Measurements from ENCODE around the gene MAP3K3. TPM values are rescaled to one million over a fixed set of nuclear protein-coding genes. Genes with fewer than 3 reads are reported as not detected.
A peak's percentile ranks its signal among the peaks of the same experiment; 100 is the strongest.

MAP3K3 gene
- total RNA-seq, 4 donors from 2014 or later: 21.8 to 58.7 (median 29.7) TPM

DNA sequence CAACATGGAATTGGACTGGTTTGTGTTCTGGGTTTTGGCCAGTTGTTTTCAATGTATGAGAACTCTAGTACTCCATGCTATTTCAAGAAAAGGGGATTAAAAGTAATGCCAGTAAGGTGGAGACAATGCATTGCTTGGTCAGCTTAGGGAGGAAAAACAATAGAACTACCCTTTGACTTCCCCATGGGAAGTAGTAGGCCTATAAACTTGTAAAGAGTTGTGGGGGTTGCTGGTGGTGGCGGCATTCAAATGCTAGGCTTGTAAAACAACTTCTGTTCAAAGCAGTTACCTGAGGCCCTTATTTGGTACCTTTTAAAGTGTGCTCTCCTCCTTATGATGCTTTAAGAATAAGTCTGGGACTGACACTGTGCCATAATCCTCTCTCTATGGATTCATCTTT is 9.4 kb downstream of the MAP3K3 start:
- Histone ChIP-seq H3K9me3 (no peaks in the 10 kb centered on the region), H3K36me3 (peaks cover 0 to 15% of the 10 kb centered on the region in 2 donors), H3K4me1 (peaks cover 47 to 83% of the 10 kb centered on the region in 2 donors), H3K4me3 (no peak overlapping the region), H3K27ac (peak overlapping the region in 1 of 4 donors; percentile 7), H3K27me3 (no peaks in the 10 kb centered on the region)
- in situ Hi-C loops (cut with MboI; ENCODE audit: low sequenced_read_pairs in 4 of 4): no loop called here
- TF ChIP-seq, protein P1, sequence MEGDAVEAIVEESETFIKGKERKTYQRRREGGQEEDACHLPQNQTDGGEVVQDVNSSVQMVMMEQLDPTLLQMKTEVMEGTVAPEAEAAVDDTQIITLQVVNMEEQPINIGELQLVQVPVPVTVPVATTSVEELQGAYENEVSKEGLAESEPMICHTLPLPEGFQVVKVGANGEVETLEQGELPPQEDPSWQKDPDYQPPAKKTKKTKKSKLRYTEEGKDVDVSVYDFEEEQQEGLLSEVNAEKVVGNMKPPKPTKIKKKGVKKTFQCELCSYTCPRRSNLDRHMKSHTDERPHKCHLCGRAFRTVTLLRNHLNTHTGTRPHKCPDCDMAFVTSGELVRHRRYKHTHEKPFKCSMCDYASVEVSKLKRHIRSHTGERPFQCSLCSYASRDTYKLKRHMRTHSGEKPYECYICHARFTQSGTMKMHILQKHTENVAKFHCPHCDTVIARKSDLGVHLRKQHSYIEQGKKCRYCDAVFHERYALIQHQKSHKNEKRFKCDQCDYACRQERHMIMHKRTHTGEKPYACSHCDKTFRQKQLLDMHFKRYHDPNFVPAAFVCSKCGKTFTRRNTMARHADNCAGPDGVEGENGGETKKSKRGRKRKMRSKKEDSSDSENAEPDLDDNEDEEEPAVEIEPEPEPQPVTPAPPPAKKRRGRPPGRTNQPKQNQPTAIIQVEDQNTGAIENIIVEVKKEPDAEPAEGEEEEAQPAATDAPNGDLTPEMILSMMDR (IDR thresholded peaks at IDR 0.05 in 4 of 5, conservative IDR thresholded peaks at IDR 0.05 in 1 of 5): no peak
- no peak for TF ChIP-seq POLR2A (IDR thresholded peaks at IDR 0.05)
- DNase-seq: no peak
- no peak for ATAC-seq
- intact Hi-C loops (cut with DNase I; ENCODE audit: low total_unique reads): no loop called here

DNA sequence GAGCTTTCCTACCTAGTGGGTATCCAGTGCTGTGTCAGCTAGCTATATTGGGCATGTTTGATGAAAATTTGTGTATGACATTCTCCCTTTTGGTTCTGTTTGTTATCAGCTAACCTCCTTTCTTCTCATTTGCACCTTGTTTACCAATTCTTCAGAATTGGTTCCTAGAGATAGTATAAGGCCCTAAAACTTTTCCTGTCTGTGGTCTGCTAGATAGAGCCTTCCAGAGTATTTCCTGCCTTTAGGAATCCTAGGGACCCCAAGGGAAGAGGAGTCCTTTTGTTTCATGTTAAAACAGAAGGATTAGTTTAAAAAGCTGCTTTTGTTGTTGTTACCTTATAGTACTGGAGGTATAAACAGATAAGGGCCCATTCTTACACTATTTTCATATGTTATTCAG is 11.5 kb downstream of the MAP3K3 start:
- Histone ChIP-seq H3K4me3 (no peak overlapping the region), H3K4me1 (peaks cover 36 to 68% of the 10 kb centered on the region in 2 donors), H3K9me3 (no peaks in the 10 kb centered on the region), H3K27me3 (no peaks in the 10 kb centered on the region), H3K27ac (peak overlapping the region; percentile 32 to 60 (median 55)), H3K36me3 (peaks cover 0 to 23% of the 10 kb centered on the region in 2 donors)
- no peak for TF ChIP-seq POLR2A (IDR thresholded peaks at IDR 0.05)
- TF ChIP-seq, protein P1 (IDR thresholded peaks at IDR 0.05 in 4 of 5, conservative IDR thresholded peaks at IDR 0.05 in 1 of 5): no peak
- no peak for DNase-seq
- intact Hi-C loops (cut with DNase I; ENCODE audit: low total_unique reads) (no loop called here), in situ Hi-C loops (cut with MboI; ENCODE audit: low sequenced_read_pairs in 4 of 4) (no loop called here)
- no peak for ATAC-seq

DNA sequence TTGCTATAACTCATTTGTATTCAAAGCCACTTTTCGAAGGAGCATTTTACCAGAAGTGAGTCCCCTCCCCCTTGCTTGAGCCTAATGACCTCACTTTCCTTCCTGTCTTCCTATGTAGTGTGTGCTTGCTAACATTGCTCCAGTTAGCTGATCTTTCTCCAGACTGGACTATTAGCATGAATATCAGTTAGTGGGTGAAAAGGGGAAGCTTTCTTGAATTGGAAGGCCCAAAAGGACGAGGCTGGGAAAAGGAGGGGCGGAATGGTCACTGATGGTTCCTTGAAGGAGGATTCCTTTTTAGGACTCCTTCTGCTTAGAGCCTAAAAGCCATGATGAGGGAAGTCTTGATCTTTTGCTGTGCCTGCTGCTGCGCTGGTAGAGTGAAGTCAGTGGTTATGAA is 11.9 kb downstream of the MAP3K3 start:
- Histone ChIP-seq H3K27ac (peak overlapping the region; percentile 32 to 60 (median 55)), H3K4me3 (no peak overlapping the region), H3K27me3 (no peaks in the 10 kb centered on the region), H3K9me3 (no peaks in the 10 kb centered on the region), H3K4me1 (peaks cover 35 to 63% of the 10 kb centered on the region in 2 donors), H3K36me3 (peaks cover 0 to 23% of the 10 kb centered on the region in 2 donors)
- in situ Hi-C loops (cut with MboI; ENCODE audit: low sequenced_read_pairs in 4 of 4) (no loop called here), intact Hi-C loops (cut with DNase I; ENCODE audit: low total_unique reads) (no loop called here)
- DNase-seq: no peak
- no peak for ATAC-seq
- TF ChIP-seq, protein P1 (IDR thresholded peaks at IDR 0.05 in 4 of 5, conservative IDR thresholded peaks at IDR 0.05 in 1 of 5): no peak
- TF ChIP-seq POLR2A (IDR thresholded peaks at IDR 0.05): no peak

DNA sequence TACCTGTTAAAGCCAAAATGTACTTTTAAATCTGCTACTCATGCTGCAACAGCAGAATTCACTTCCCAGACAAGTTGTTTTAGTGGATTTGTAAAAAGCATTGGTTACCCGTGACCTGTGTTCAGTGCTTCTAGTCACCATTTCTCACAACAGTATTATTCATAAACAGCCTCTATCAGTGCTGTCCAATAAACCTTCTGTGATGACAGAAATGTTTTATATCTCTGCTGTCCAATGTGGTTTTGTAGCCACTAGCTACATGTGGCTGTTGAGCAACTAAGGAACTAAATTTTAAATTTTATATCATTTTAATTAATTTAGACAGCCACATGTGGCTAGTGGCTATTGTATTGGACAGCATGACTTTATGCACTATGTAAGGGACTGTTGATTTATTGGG is 12.6 kb downstream of the MAP3K3 start:
- H3K27me3 ChIP-seq: no peaks in the 10 kb centered on the region
- DNase-seq: no peak
- H3K4me1 ChIP-seq: peaks cover 31 to 57% of the 10 kb centered on the region in 2 donors
- peaks cover 0 to 23% of the 10 kb centered on the region in 2 donors for H3K36me3 ChIP-seq
- H3K27ac ChIP-seq: peak overlapping the region; percentile 32 to 60 (median 55)
- TF ChIP-seq POLR2A (IDR thresholded peaks at IDR 0.05): no peak
- TF ChIP-seq, protein P1 (IDR thresholded peaks at IDR 0.05 in 4 of 5, conservative IDR thresholded peaks at IDR 0.05 in 1 of 5): no peak
- intact Hi-C loops (cut with DNase I; ENCODE audit: low total_unique reads) (no loop called here), in situ Hi-C loops (cut with MboI; ENCODE audit: low sequenced_read_pairs in 4 of 4) (no loop called here)
- no peaks in the 10 kb centered on the region for H3K9me3 ChIP-seq
- ATAC-seq: no peak
- no peak overlapping the region for H3K4me3 ChIP-seq

DNA sequence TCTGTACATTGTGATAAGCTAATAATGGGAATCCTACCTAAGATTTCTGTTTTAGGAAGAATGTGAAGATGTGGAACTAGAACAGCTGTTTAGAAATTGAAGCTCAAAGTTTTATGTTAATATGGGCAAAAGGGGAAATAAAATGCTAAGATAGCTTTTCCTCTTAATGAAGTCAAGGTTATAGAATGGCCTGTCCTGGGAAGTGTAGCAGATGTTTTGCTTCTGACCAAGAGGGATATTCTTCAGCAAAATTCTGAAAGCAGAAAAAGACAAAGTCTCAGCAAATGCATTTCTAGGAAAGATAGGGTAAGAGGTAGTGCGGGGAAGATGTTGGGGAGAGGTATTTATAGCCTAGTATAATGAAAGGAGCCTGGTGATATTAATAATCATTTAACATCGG is 13.1 kb downstream of the MAP3K3 start:
- Histone ChIP-seq H3K36me3 (peaks cover 0 to 23% of the 10 kb centered on the region in 2 donors), H3K4me1 (peaks cover 30 to 52% of the 10 kb centered on the region in 2 donors)
- ATAC-seq: no peak

More for the DNA sequence above, 13.1 kb downstream of the MAP3K3 start:
- no peaks in the 10 kb centered on the region for H3K27me3 ChIP-seq
- in situ Hi-C loops (cut with MboI; ENCODE audit: low sequenced_read_pairs in 4 of 4): no loop called here
- intact Hi-C loops (cut with DNase I; ENCODE audit: low total_unique reads): no loop called here
- no peak for TF ChIP-seq POLR2A (IDR thresholded peaks at IDR 0.05)
- TF ChIP-seq, protein P1 (IDR thresholded peaks at IDR 0.05 in 4 of 5, conservative IDR thresholded peaks at IDR 0.05 in 1 of 5): no peak
- H3K9me3 ChIP-seq: no peaks in the 10 kb centered on the region
- H3K4me3 ChIP-seq: no peak overlapping the region
- DNase-seq: no peak
- H3K27ac ChIP-seq: peak overlapping the region; percentile 32 to 61 (median 42)

All from gastrocnemius medialis (tissue), 4 donors.